GM12891 (cell line): Measurements from ENCODE around the gene CDK19.

Experiments used
- POLR2A ChIP-seq: IDR thresholded peaks from 2 replicates; pipeline ENCODE4 v1.6.1; 2011; ENCODE audit warnings: low read depth, low read length, control low read depth
- POLR2AphosphoS5 ChIP-seq: IDR thresholded peaks from 2 replicates; pipeline ENCODE4 v1.6.1; 2011; ENCODE audit warnings: low read depth, low read length, control low read depth
- POU2F2 ChIP-seq: IDR thresholded peaks from 2 replicates; pipeline ENCODE4 v1.6.1; 2011; ENCODE audit warnings: low read depth, mild to moderate bottlenecking, control low read depth, low read length, moderate library complexity
- SPI1 ChIP-seq: IDR thresholded peaks from 2 replicates; pipeline ENCODE4 v1.6.1; 2011; ENCODE audit warnings: low read depth, low read length, control low read depth
- TAF1 ChIP-seq: IDR thresholded peaks from 2 replicates; pipeline ENCODE4 v1.6.1; 2011; ENCODE audit warnings: low read depth, low read length, control low read depth

DNA sequence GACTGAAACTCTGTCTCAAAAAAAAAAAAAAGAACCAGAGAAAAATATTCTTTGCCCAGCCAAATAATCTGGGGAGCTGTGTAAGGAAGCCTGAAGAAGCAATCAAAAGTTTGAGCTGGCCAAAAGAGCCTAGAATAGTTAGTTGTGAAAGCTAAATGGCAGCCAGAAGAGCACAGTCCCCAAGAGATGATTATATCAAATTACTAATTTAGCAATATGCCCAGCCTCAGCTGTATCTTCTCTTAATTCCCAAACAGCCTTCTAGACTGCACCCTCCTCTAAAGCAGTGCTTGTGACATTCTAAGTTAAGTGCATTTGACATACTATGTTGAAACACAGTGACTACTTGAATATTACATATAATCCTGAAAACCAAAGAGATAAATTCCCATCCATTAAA is 38.9 kb downstream of the CDK19 start:
- TF ChIP-seq POLR2A (no peak), TAF1 (no peak), POLR2AphosphoS5 (no peak), SPI1 (no peak), POU2F2 (no peak)
